Measurements from ENCODE around the gene SBF2.

The SBF2 gene

GRCh38 chr11:9880657-9881056 is 413.4 kb downstream of the SBF2 start:
- no peak for DNase-seq

- no peak for DNase-seq
Observed at GRCh38 chr11:9878936-9879335, 415.1 kb downstream of the SBF2 start.

- no peak for DNase-seq
Observed at GRCh38 chr11:9876331-9876730, 417.7 kb downstream of the SBF2 start.

- no peak for DNase-seq
Observed at GRCh38 chr11:9875862-9876261, 418.2 kb downstream of the SBF2 start.

- no peak for DNase-seq
Observed at GRCh38 chr11:9875399-9875798, 418.6 kb downstream of the SBF2 start.

GRCh38 chr11:9874466-9874865 is 419.6 kb downstream of the SBF2 start:
- DNase-seq: no peak

GRCh38 chr11:9868641-9869040 is 425.4 kb downstream of the SBF2 start:
- no peak for DNase-seq

- no peak for DNase-seq
Observed at GRCh38 chr11:9862981-9863380, 431.0 kb downstream of the SBF2 start.

- peak; percentile 71 for DNase-seq
Observed at GRCh38 chr11:9861860-9862725, 431.9 kb downstream of the SBF2 start.

- peak; percentile 28 for DNase-seq
Observed at GRCh38 chr11:9859554-9860305, 434.3 kb downstream of the SBF2 start.

DNA sequence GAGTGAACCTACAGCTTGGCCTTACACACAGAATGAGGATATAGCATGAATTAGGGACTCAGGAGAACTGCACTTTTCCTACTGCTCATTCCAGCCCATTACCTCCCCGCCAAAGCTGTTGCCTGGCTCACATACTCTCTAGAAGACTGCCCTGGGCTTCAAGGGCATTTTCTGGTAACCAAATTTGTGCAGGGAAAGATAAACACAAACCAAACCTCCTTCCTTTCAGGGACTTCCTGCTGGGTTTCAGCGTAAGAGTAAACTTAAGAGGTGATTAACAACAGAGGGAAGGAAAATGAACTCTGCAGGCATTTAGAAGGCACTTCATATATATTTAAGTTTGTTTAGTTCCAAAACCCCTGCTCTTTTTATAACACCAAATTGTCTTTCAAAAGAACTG is 435.2 kb downstream of the SBF2 start:
- no peak for DNase-seq

DNA sequence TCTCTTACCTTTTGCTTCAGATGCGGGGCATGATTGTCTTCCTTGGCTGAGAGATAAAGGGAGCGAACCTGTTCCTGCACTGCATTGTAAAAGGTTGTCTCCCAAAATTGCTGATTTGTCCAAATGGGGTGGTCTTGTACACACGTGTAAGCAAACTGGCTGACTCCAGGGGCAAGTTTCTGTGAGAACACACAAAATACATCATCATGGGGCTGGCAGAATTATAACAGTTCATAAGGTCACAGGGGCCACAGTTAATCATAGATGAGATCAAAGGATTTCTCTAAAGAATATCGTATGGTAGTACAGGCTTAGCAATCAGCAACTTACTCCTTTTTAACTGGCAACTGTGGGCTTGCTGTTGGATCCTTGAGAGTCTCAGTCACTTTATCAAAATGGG is 435.8 kb downstream of the SBF2 start:
- no peak for DNase-seq

DNA sequence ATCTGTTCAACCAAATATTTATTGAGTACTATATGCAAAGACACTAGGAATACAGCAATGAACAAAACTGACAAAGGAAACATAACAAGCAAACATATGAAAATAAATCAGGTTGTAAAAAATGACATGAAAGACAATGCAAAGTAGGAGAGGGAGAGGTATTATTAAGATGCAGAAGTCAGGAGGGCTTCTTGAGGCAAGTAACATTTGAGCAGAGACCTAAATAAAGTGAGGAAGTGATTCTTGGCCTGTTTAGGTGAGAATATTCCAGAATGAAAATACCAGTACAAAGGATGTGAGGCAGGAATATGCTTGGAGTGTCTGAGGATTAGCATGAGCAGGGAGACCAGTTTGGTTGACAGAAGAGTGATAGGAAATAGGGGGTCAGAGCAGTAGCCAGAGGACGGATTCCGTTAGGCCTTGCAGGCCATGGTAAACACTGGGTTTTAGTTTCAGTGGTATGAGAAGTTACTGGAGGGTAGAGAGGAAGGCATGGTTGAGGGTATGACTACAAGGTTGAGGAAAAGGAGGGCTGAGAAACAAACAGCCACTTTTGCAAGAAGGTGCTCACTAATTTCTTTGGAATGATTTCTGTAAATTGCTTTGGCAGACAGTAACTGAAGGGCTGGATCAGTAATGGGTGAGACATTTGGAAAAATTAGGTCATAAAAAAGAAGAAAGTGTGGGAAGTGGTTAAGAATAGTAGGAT is 438.3 kb downstream of the SBF2 start:
- no peak for DNase-seq

DNA sequence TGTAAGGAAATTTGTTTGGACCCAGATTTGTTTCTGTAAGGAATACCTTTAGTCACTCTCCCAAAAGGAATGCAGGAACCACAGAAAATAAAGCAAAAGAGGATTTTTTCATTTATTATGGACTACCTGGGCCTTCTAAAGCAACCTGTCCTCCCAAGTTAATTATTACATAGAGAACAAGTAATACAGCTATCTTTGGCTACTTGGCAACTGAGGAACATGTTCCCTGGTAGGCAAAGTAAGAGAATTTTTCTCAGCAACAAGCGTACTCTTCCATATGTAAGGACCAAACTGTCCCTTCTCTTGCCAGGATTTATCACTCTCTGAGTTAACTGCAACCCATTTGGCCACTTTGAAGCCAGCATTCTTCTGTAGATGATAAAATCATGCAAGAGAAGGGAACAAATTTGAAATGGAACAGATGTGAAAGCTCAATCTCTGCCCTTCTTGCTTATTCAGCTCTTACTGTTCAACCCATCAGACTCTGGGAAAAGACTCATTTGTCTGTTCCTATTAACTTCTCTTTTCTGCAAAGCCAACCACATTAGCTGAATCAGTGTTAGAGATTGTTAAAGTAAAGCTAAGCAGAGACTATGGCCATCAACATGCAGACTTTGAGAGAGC is 440.0 kb downstream of the SBF2 start:
- no peak for DNase-seq

DNA sequence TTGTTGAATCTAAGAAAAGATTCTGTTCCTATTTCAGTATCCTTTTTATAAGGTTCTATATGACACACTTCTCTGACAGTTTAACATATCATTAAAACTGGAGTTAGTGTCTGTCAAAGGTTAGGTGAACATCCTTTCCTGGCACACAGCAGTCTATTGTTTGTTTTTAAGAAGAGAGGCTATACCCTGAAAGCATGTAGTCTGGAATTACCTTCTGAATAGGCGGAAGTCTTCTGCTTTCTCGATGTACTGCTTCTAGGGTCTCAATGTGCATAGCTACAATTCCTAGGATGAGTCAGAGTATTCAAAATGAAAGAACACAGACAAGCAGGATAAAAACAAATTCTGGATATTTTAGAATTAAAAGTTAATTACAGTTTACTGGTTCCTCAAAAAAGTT is 441.6 kb downstream of the SBF2 start:
- no peak for DNase-seq

DNA sequence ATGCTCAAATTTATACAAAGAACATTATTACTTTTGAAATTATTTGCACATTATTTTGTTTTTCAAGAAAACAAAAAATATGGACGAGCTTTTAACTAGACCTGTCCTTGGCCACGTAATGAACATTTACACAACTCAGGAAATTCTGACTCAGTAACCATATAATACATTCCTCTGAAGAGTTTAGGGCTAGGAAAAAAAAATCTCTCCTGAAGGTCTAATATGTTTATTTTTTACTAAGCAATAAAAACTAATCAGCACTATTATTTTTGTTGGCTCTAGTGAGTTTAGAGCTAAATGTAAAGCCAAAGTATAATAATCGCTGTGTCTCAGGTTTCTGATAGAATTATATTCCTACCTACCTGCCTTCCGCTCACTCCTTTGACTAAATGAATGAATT is 442.7 kb downstream of the SBF2 start:
- no peak for DNase-seq

- DNase-seq: no peak
Observed at GRCh38 chr11:9850224-9850895, 443.7 kb downstream of the SBF2 start.

DNA sequence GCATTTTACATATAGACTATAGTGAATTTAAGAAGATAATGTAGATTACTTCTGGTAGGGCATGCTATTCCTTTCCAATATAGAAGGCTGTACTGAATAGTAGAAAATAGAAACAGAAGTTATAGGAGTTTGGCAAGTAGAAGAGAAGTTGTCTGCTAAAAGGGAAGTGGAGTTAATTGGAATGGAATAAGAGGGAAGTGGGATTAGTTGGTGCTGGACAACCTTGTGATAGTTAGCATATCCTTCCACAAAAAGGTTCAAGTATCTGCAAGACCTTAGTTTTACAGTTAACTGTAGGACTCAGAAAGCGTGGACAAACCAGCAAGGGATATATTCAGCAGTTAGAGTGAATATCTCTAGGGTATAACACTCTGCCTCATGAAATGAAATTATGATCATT is 444.6 kb downstream of the SBF2 start:
- DNase-seq: peak; percentile 83

DNA sequence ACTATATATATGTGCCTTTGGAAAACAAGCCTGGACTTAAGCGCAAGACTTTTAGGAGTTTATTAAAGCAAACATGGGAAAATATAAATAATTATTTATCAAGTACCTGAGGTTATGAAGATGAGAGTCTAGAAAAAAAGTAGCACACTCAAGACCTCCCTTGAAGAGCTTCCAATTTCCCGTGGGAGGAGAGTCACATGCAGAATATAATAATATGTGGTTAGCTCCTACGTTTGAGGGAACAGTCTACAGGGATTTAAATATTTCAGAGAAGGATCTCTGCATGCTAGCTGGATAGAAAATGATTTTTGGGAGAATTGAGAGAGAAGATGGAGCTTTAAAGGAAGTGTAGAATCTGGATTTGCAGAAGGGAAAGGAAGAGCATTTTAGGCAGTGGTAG is 446.4 kb downstream of the SBF2 start:
- DNase-seq: no peak

DNA sequence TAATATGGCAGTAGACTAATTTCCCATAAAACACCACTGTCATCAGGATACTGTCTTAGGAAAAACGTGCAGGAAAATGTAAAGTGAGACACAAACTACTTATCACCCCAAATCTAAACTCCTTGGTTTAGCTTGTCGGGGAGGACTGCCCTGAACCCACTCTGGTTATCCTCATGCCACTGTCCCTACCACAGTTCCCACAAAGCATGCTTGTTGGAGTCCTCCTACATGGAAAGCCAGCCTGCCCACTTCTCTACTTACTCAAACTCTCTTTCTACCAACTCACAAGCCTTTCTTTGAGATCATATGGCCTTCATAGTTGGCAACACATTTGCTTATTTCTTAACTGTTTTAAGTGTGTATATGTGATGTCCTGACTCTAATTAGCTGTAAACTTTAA is 451.1 kb downstream of the SBF2 start:
- DNase-seq: no peak

DNA sequence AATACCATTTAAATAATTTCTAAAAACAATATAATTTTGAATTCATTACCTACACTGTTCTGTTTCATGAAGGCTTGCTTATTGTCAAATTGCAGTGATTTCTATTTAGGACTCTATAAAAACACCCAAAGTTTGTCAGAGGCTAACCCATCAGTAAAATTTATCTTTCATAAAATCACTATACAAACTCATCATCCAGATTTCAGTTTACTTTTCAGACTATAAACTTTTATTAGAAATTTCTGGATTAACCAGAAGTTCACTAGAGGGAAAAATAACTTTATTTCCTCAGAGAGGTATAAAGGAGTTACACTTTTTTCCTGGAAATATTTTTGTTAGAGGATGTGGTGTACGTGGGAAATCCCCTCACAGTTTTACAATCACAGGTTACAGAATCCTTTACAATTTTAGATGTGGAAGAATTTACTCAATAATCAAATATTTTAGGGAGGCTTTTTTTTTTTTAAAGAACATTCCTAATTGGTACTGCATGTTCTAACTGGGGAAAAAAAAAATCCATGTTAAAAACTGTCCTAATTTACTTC is 453.5 kb downstream of the SBF2 start:
- DNase-seq: no peak

DNA sequence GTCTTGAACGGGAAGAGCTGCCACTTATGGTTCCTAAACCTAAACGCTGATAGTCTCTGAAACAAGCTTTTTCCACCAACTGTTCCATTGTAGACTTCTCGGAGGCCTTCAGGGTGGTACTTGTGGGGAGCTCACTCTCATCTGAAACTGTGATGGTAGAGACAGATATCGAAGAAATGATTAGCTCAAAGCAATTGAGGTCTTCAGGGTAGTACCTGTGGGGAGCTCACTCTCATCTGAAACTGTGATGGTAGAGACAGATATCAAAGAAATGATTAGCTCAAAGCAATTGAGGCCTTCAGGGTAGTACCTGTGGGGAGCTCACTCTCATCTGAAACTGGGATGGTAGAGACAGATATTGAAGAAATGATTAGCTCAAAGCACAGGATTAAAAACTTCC is 454.5 kb downstream of the SBF2 start:
- no peak for DNase-seq

Data from MV-4-11 (cell line).